Heart left ventricle (tissue), 16 donors: ENCODE results near the gene EIF1. TPM values are rescaled to one million over a fixed set of nuclear protein-coding genes. Genes with fewer than 3 reads are reported as not detected.

ENCODE experiments used
- ATAC-seq, 4 donors: fragments of 200-7000 bp; cut with Tn5 transposase; one replicate each; pipeline ENCODE4 v1.9.1; 2020 to 2022; ENCODE audit warnings: moderate library complexity in 4 of 4, mild to moderate bottlenecking in 3 of 4, moderate number of reproducible peaks in 1 of 4
- DNase-seq, 5 donors: peaks; one replicate each; pipeline ENCODE4 v3.0.0-alpha.2; 2020
- H3K27ac ChIP-seq, 12 donors: fragments of 200-600 bp; sonication (generic) in 4 of 12; one replicate each; pipeline versions ENCODE4 v1.5.0 to v1.8.0; 2016 to 2022; ENCODE audit warnings: mild to moderate bottlenecking in 2 of 12
- H3K27me3 ChIP-seq, 9 donors: fragments of 200-600 bp; sonication (generic) in 2 of 9; one replicate each; pipeline versions ENCODE4 v1.5.1 to v1.8.0; 2016 to 2022; ENCODE audit warnings: mild to moderate bottlenecking in 3 of 9
- H3K36me3 ChIP-seq, 9 donors: fragments of 200-600 bp; sonication (generic) in 2 of 9; one replicate each; pipeline versions ENCODE4 v1.5.0 to v1.8.0; 2018 to 2022; ENCODE audit warnings: mild to moderate bottlenecking in 2 of 9
- H3K4me1 ChIP-seq, 12 donors: fragments of 200-600 bp; sonication (generic) in 4 of 12; one replicate each; pipeline versions ENCODE4 v1.5.0 to v1.8.0; 2016 to 2022; ENCODE audit warnings: mild to moderate bottlenecking in 3 of 12
- H3K4me3 ChIP-seq, 12 donors: fragments of 200-600 bp; sonication (generic) in 4 of 12; one replicate each; pipeline versions ENCODE4 v1.5.0 to v1.8.0; 2017 to 2022; ENCODE audit warnings: mild to moderate bottlenecking in 9 of 12, moderate library complexity in 4 of 12
- H3K9me3 ChIP-seq, 12 donors: fragments of 200-600 bp; sonication (generic) in 4 of 12; one replicate each; pipeline versions ENCODE4 v1.5.0 to v1.8.0; 2016 to 2022; ENCODE audit warnings: mild to moderate bottlenecking in 1 of 12
- CTCF ChIP-seq, 12 donors: fragments of 200-600 bp; sonication (generic) in 4 of 12; IDR thresholded peaks; one replicate each; pipeline versions ENCODE4 v1.5.0 to v1.8.0; 2018 to 2022; ENCODE audit warnings: antibody characterized with exemption in 12 of 12, mild to moderate bottlenecking in 5 of 12
- POLR2A ChIP-seq, 2 donors: fragments of 450-650 bp; IDR thresholded peaks; one replicate each; pipeline ENCODE4 v1.6.1; 2017; ENCODE audit warnings: antibody characterized with exemption in 2 of 2, mild to moderate bottlenecking in 2 of 2, moderate library complexity in 2 of 2
- WGBS, 4 donors: extraction: QIAGEN DNeasy Blood & Tissue Kit in 2 of 4; methylation state at CpG; one replicate each; pipeline versions ENCODE4 v1.1.5 to v1.1.7; 2013 to 2018; 5-methylcytosine and 5-hydroxymethylcytosine counted together
- intact Hi-C, 10 donors: fragments of 100-400 bp; cut with DNase I; formaldehyde crosslinking; loops; one replicate each; pipeline versions ENCODE4 v1.11.1 to v1.14.2; 2022
- polyA plus RNA-seq, 2 donors: library from polyadenylated mRNA; stranded (reverse); fragments of 200-250 nt; gene quantifications; one replicate each; pipeline ENCODE4 v1.2.3, GENCODE V29; 2013
- total RNA-seq, 9 donors: library from RNA; depleted of rRNA in 2 of 9; stranded (reverse); fragments of >200 nt in 2 of 9; fragmentation: NEBNext Ultra II Directional in 3 of 9; extraction: Animal tissue kit (Norgen Biotek cat#: 25700) in 3 of 9; gene quantifications; one replicate each; pipeline versions ENCODE4 v1.1.0 to v1.2.4, GENCODE V29; 2016 to 2023
- donor health status: ischemic (EF 13 %, LVEDD 7.1; RV severe dilation, severe dysfunction).
- donor health status: healthy with polysubstance abuse.
- donor health status: DM: no; HTN: yes; CAD: no.
- donor health status: DM: no; HTN: no; CAD: no.
- donor health status: ischemic (EF 25% LVEDD 6.9; RV normal size, moderate dysfunction).
- donor health status: ischemic (EF 25% LVEDD 5.7; RV mildly dilated, moderate dysfunction).
- donor health status: healthy.
- donor health status: DM: yes; HTN: yes; CAD: no.
- donor health status: ischemic (EF 35%, LVEDD 5.7; RV mildly dilated, moderate dysfunction).
- donor health status: nonischemic (EF 11% LVEDD 7.7; RV severe dilation, severe dysfunction).
- donor health status: DM: yes; HTN: yes; CAD: no.
- donor health status: PGD.
- donor health status: ischemic (EF 29% LVEDD 5.4; RV normal size, mild dysfunction).
- donor health status: nonischemic (EF 23%, LVEDD 6.1; RV moderate dilation, normal function).

Gene EIF1
- total and polyA plus RNA-seq, 11 donors: 402 to 1,338 (median 1,111) TPM

- no peaks in the 10 kb centered on the region for H3K36me3 ChIP-seq
- ATAC-seq (no peak), DNase-seq (no peak)
- H3K9me3 ChIP-seq: no peaks in the 10 kb centered on the region
- peaks cover 0 to 12% (median 9%) of the 10 kb centered on the region in 9 donors for H3K27me3 ChIP-seq
- H3K4me1 ChIP-seq: peaks cover 0 to 6% (median 0%) of the 10 kb centered on the region in 12 donors
- 85 to 89% (median 87%) methylated on average over 9 of the region's 9 CpGs for WGBS, 4 donors
- no peak overlapping the region for H3K4me3 ChIP-seq
- no peak overlapping the region for H3K27ac ChIP-seq
- intact Hi-C loops: no loop called here
- no peak for TF ChIP-seq POLR2A (IDR thresholded peaks at IDR 0.05)
- TF ChIP-seq CTCF (IDR thresholded peaks at IDR 0.05): no peak
These were observed 53.0 kb downstream of the EIF1 start for GRCh38 chr17:41741709-41742108.

Other genes starting within 250 kb of the EIF1 start
- gene KRT38, start 247.9 kb upstream of the EIF1 start, total RNA-seq: not detected
- not detected for gene KRT38, start 247.9 kb upstream of the EIF1 start, polyA plus RNA-seq
- under 1 TPM in 3 of 9 donors, not detected in 6; 0.16 to 0.27 (median 0.16) TPM for gene KRT32, start 221.5 kb upstream of the EIF1 start, total RNA-seq
- gene KRT32, start 221.5 kb upstream of the EIF1 start, polyA plus RNA-seq: under 1 TPM in 1 of 2 donors, not detected in 1; 0.26 TPM
- not detected for gene KRT35, start 207.7 kb upstream of the EIF1 start, total RNA-seq
- gene KRT35, start 207.7 kb upstream of the EIF1 start, polyA plus RNA-seq: not detected
- gene KRT36, start 199.0 kb upstream of the EIF1 start, total RNA-seq: not detected
- gene KRT36, start 199.0 kb upstream of the EIF1 start, polyA plus RNA-seq: not detected
- under 1 TPM in 1 of 9 donors, not detected in 8; 0.31 TPM for gene KRT13, start 183.3 kb upstream of the EIF1 start, total RNA-seq
- 1 to 10 TPM in 1 of 2 donors, not detected in 1; 4.1 TPM for gene KRT13, start 183.3 kb upstream of the EIF1 start, polyA plus RNA-seq
- under 1 TPM in 1 of 9 donors, not detected in 8; 0.36 TPM for gene KRT15, start 170.0 kb upstream of the EIF1 start, total RNA-seq
- under 1 TPM in 1 of 2 donors, not detected in 1; 0.14 TPM for gene KRT15, start 170.0 kb upstream of the EIF1 start, polyA plus RNA-seq
- 100 to 1,000 TPM in 1 of 9 donors, under 1 TPM in 8; 0.40 to 163 (median 0.75) TPM for gene KRT19, start 160.6 kb upstream of the EIF1 start, total RNA-seq
- 1 to 10 TPM; 1.6 to 2.1 TPM for gene KRT19, start 160.6 kb upstream of the EIF1 start, polyA plus RNA-seq
- gene KRT9, start 116.8 kb upstream of the EIF1 start, total RNA-seq: not detected
- gene KRT9, start 116.8 kb upstream of the EIF1 start, polyA plus RNA-seq: not detected
- under 1 TPM in 2 of 9 donors, not detected in 7; 0.23 to 0.38 TPM for gene KRT14, start 102.0 kb upstream of the EIF1 start, total RNA-seq
- not detected for gene KRT14, start 102.0 kb upstream of the EIF1 start, polyA plus RNA-seq
- gene KRT16, start 76.1 kb upstream of the EIF1 start, total RNA-seq: not detected
- under 1 TPM in 1 of 2 donors, not detected in 1; 0.06 TPM for gene KRT16, start 76.1 kb upstream of the EIF1 start, polyA plus RNA-seq
- gene KRT17, start 64.3 kb upstream of the EIF1 start, total RNA-seq: under 1 TPM in 1 of 9 donors, not detected in 8; 0.60 TPM
- not detected for gene KRT17, start 64.3 kb upstream of the EIF1 start, polyA plus RNA-seq
- gene GAST, start 23.4 kb downstream of the EIF1 start, total RNA-seq: not detected
- not detected for gene GAST, start 23.4 kb downstream of the EIF1 start, polyA plus RNA-seq
- under 1 TPM in 4 of 9 donors, not detected in 5; 0.07 to 0.35 (median 0.10) TPM for gene HAP1, start 45.8 kb downstream of the EIF1 start, total RNA-seq
- gene HAP1, start 45.8 kb downstream of the EIF1 start, polyA plus RNA-seq: under 1 TPM in 1 of 2 donors, not detected in 1; 0.10 TPM
- gene JUP, start 97.8 kb downstream of the EIF1 start, total RNA-seq: 100 to 1,000 TPM; 143 to 503 (median 166) TPM
- 100 to 1,000 TPM in 1 of 2 donors, 10 to 100 TPM in 1; 94.6 to 148 TPM for gene JUP, start 97.8 kb downstream of the EIF1 start, polyA plus RNA-seq
- gene P3H4, start 123.1 kb downstream of the EIF1 start, total RNA-seq: 10 to 100 TPM in 1 of 9 donors, 1 to 10 TPM in 8; 2.2 to 10.1 (median 5.3) TPM
- 1 to 10 TPM; 4.2 to 9.4 TPM for gene P3H4, start 123.1 kb downstream of the EIF1 start, polyA plus RNA-seq
- 10 to 100 TPM in 5 of 9 donors, 1 to 10 TPM in 4; 6.5 to 40.4 (median 12.5) TPM for gene FKBP10, start 124.1 kb downstream of the EIF1 start, total RNA-seq
- gene FKBP10, start 124.1 kb downstream of the EIF1 start, polyA plus RNA-seq: 10 to 100 TPM; 11.4 to 25.2 TPM
- gene NT5C3B, start 147.3 kb downstream of the EIF1 start, total RNA-seq: 10 to 100 TPM; 16.0 to 26.7 (median 24.1) TPM
- 10 to 100 TPM; 30.0 to 50.9 TPM for gene NT5C3B, start 147.3 kb downstream of the EIF1 start, polyA plus RNA-seq
- gene KLHL10, start 148.9 kb downstream of the EIF1 start, total RNA-seq: under 1 TPM in 1 of 9 donors, not detected in 8; 0.10 TPM
- gene KLHL10, start 148.9 kb downstream of the EIF1 start, polyA plus RNA-seq: under 1 TPM in 1 of 2 donors, not detected in 1; 0.08 TPM
- gene KLHL11, start 176.5 kb downstream of the EIF1 start, total RNA-seq: 1 to 10 TPM; 2.3 to 5.9 (median 3.6) TPM
- gene KLHL11, start 176.5 kb downstream of the EIF1 start, polyA plus RNA-seq: 1 to 10 TPM; 1.1 to 1.9 TPM
- gene ACLY, start 230.1 kb downstream of the EIF1 start, total RNA-seq: 10 to 100 TPM; 18.2 to 55.5 (median 34.7) TPM
- 10 to 100 TPM in 1 of 2 donors, 1 to 10 TPM in 1; 8.3 to 39.7 TPM for gene ACLY, start 230.1 kb downstream of the EIF1 start, polyA plus RNA-seq
- under 1 TPM in 8 of 9 donors, not detected in 1; 0.38 to 0.96 (median 0.73) TPM for gene ODAD4, start 241.7 kb downstream of the EIF1 start, total RNA-seq
- 1 to 10 TPM in 1 of 2 donors, under 1 TPM in 1; 0.69 to 1.2 TPM for gene ODAD4, start 241.7 kb downstream of the EIF1 start, polyA plus RNA-seq